GM12874 (cell line): ENCODE results near the gene ZNHIT1.

Experiments
- TF ChIP-seq, protein P1 (sequence below): IDR thresholded peaks from 2 replicates; pipeline ENCODE4 v1.5.1; 2011; ENCODE audit warnings: low read depth, mild to moderate bottlenecking, control low read depth, low read length, moderate library complexity; ENCODE audit not compliant: insufficient read depth

ZNHIT1 gene

GRCh38 chr7:101179713-101180112 lies 38.3 kb upstream of the ZNHIT1 start:
- TF ChIP-seq, protein P1, sequence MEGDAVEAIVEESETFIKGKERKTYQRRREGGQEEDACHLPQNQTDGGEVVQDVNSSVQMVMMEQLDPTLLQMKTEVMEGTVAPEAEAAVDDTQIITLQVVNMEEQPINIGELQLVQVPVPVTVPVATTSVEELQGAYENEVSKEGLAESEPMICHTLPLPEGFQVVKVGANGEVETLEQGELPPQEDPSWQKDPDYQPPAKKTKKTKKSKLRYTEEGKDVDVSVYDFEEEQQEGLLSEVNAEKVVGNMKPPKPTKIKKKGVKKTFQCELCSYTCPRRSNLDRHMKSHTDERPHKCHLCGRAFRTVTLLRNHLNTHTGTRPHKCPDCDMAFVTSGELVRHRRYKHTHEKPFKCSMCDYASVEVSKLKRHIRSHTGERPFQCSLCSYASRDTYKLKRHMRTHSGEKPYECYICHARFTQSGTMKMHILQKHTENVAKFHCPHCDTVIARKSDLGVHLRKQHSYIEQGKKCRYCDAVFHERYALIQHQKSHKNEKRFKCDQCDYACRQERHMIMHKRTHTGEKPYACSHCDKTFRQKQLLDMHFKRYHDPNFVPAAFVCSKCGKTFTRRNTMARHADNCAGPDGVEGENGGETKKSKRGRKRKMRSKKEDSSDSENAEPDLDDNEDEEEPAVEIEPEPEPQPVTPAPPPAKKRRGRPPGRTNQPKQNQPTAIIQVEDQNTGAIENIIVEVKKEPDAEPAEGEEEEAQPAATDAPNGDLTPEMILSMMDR, result no peak

DNA sequence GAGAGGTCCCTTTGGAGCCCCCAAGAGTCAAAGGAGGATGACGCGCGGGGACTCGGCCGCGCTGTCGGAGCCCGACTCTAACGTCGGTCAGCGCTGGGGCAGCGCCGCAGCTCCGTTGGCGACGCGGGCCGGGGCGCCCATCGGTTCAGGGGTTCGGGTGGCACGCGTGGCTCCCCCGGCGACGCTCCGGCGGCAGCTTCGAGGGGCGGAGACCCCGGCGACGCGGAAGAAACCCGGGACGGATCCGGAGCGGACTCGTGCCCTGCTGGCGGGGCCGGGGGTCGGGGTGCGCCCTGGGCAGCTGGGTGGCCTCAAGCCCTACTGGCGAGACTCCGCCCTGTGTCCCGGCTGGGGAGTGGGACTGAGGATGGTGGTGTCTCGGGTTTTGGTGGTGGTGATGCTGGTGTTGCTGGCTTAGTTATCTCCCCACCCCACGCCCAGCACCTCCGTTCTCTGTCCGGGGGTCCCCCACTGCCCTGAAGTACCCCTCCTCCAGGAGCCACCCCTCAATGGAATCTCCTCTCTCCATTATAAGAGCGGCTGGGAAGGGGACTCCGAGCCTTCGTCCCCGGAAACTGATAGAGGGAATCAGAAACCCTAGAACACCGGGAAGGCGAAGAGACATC lies 37.7 kb upstream of the ZNHIT1 start, which contains the start of gene NAT16:
NAT16 (minus strand) TSS at position 164 of the 626 bp plus-strand sequence. CDS start 5,486 bp downstream, outside the sequence.
- TF ChIP-seq, protein P1, result no peak

- TF ChIP-seq, protein P1, result no peak
Measured at GRCh38 chr7:101185258-101185839, 32.6 kb upstream of the ZNHIT1 start.

DNA sequence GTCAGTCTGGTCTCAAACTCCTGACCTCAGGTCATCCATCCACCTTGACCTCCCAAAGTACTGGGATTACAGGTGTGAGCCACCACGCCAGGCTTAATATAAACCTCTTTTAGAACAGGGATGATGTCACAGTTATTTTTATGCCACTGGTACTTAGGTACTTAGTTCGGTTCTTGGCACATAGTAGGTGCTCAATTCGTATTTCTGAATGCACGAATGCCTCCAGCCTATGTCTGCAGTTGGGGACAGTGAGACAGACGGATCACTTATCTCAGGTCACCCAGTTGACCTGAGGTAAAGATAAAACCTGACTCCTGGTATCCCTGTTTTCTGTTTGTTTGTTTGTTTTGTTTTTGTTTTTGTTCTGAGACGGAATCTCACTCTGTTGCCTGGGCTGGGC lies 31.8 kb upstream of the ZNHIT1 start:
- TF ChIP-seq, protein P1, result no peak

GRCh38 chr7:101186844-101187428 lies 31.0 kb upstream of the ZNHIT1 start:
- TF ChIP-seq, protein P1, result no peak

GRCh38 chr7:101189109-101189508 lies 28.9 kb upstream of the ZNHIT1 start:
- TF ChIP-seq, protein P1, result no peak

- TF ChIP-seq, protein P1, result no peak
Measured at GRCh38 chr7:101195884-101196283, 22.1 kb upstream of the ZNHIT1 start.
